Type B pancreatic cell (in vitro differentiated cells): Measurements from ENCODE around the gene ST14. TPM values are rescaled to one million over a fixed set of nuclear protein-coding genes. Genes with fewer than 3 reads are reported as not detected.

Experiments
- DNase-seq: peaks from one replicate; pipeline ENCODE4 v3.0.0; 2021; ENCODE audit warnings: mixed read lengths; ENCODE audit not compliant: unreplicated experiment; ENCODE audit errors: extremely low spot score
- H3K27ac Mint-ChIP-seq: 2 replicates; pipeline ENCODE4 v1.8.0; 2021; ENCODE audit warnings: mild to moderate bottlenecking, mixed read lengths
- H3K27me3 Mint-ChIP-seq: 2 replicates; pipeline ENCODE4 v1.8.0; 2021; ENCODE audit warnings: mixed read lengths
- H3K36me3 Mint-ChIP-seq: 2 replicates; pipeline ENCODE4 v1.8.0; 2021; ENCODE audit warnings: mixed read lengths
- H3K4me1 Mint-ChIP-seq: one replicate; pipeline ENCODE4 v1.8.0; 2021; ENCODE audit warnings: mixed read lengths; ENCODE audit not compliant: unreplicated experiment
- H3K4me3 Mint-ChIP-seq: 2 replicates; pipeline ENCODE4 v1.8.0; 2021; ENCODE audit warnings: mild to moderate bottlenecking, mixed read lengths
- H3K9me3 Mint-ChIP-seq: 2 replicates; pipeline ENCODE4 v1.8.0; 2021; ENCODE audit warnings: mixed read lengths
- CTCF ChIP-seq: fragments of 200-600 bp; sonication (generic); conservative IDR thresholded peaks from 2 replicates; pipeline ENCODE4 v1.5.0; 2021; ENCODE audit warnings: antibody characterized with exemption, mild to moderate bottlenecking
- total RNA-seq: library from RNA; stranded (reverse); gene quantifications from 2 replicates; pipeline ENCODE4 v1.2.1, GENCODE V29; 2021; ENCODE audit warnings: low replicate concordance

The ST14 gene
- total RNA-seq, 1 donor from 2014 or later, result 71.7 TPM

DNA sequence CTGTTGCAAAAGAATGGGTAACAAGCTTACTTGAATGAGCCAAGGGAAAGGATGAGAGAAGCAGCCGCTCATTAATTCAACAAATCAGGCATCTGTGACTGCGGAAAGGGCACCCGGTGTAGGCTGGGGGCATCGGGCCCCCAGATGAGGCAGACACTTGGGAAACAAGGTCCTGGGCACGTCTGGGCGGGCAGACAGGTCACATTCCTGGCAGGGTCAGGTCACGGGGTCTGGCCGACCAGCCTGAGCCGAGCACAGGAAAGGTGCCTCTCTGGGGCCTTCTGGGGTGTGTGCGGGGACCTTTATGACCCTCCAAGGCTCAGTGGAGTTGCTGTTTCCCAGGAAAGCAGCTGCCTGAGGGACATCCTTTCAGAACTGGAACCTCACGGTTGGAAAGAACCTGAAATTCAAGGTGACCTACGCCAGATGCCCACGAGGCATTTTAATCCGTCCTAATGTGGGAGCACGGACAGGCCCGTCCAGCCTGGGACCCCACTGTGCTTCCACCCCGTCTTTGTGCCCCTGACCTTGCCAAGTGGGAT is 57.1 kb downstream of the ST14 start:
- no peak overlapping the region for H3K4me3 Mint-ChIP-seq
- TF ChIP-seq CTCF, result no peak
- peak overlapping the region; percentile 2 for H3K27ac Mint-ChIP-seq
- H3K9me3 Mint-ChIP-seq, result no peaks in the 10 kb centered on the region
- peak; percentile 57 for DNase-seq
- peaks cover 12% of the 10 kb centered on the region for H3K4me1 Mint-ChIP-seq
- H3K36me3 Mint-ChIP-seq, result no peaks in the 10 kb centered on the region
- no peaks in the 10 kb centered on the region for H3K27me3 Mint-ChIP-seq

GRCh38 chr11:130217133-130218031 is 57.8 kb downstream of the ST14 start:
- Mint-ChIP-seq H3K4me1 (peaks cover 12% of the 10 kb centered on the region), H3K27ac (peak overlapping the region; percentile 51), H3K9me3 (no peaks in the 10 kb centered on the region), H3K27me3 (no peaks in the 10 kb centered on the region), H3K4me3 (no peak overlapping the region), H3K36me3 (no peaks in the 10 kb centered on the region)
- no peak for TF ChIP-seq CTCF
- peak; percentile 63 for DNase-seq

DNA sequence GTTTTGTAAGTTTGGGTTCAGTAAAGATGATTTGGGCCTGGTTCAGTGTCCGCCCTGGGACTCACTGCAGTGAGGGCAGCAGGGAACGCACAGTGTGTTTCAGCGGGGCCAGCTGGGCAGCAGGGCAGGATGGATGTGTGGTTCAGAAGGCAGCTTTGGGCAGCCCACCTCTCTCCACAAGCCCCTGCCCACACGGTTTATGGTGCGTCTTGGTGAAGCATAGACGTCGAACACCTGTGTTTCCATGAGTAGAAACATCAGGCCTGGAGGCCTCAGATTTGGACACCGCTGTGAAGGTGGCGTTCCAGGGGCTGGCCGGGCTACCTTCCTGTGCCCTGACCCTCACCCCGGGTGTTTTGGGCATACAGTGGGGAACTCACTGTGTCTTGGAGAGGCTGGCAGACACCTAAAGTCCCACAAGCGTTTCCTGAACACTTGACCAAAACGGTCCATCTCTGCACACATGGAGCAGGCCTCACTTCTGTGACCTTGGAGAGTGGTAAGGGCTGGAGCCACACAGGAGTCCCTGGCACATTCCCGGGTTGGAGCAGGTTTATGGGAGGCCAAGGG is 59.0 kb downstream of the ST14 start:
- Mint-ChIP-seq H3K9me3 (no peaks in the 10 kb centered on the region), H3K4me3 (no peak overlapping the region), H3K27me3 (no peaks in the 10 kb centered on the region), H3K4me1 (peaks cover 12% of the 10 kb centered on the region), H3K36me3 (no peaks in the 10 kb centered on the region), H3K27ac (no peak overlapping the region)
- no peak for TF ChIP-seq CTCF
- DNase-seq, result no peak

GRCh38 chr11:130219148-130219547 is 59.6 kb downstream of the ST14 start:
- Mint-ChIP-seq H3K4me3 (no peak overlapping the region), H3K4me1 (peaks cover 12% of the 10 kb centered on the region), H3K9me3 (no peaks in the 10 kb centered on the region), H3K36me3 (no peaks in the 10 kb centered on the region), H3K27me3 (no peaks in the 10 kb centered on the region), H3K27ac (no peak overlapping the region)
- DNase-seq, result no peak
- TF ChIP-seq CTCF, result no peak

GRCh38 chr11:130220311-130221035 is 60.9 kb downstream of the ST14 start:
- H3K4me1 Mint-ChIP-seq, result peaks cover 18% of the 10 kb centered on the region
- no peaks in the 10 kb centered on the region for H3K27me3 Mint-ChIP-seq
- DNase-seq, result no peak
- H3K4me3 Mint-ChIP-seq, result no peak overlapping the region
- H3K9me3 Mint-ChIP-seq, result no peaks in the 10 kb centered on the region
- H3K36me3 Mint-ChIP-seq, result no peaks in the 10 kb centered on the region
- H3K27ac Mint-ChIP-seq, result no peak overlapping the region
- TF ChIP-seq CTCF, result no peak
